ENCODE data around the gene KAT14. TPM values are rescaled to one million over a fixed set of nuclear protein-coding genes. Genes with fewer than 3 reads are reported as not detected.
"Not testable (repeated sequence)": the region's sequence is repeated elsewhere in the genome, so short reads cannot be mapped to it uniquely, and the experiment has no call there.

The KAT14 gene
- total RNA-seq, 1 experiment from 2014 or later, result 83.2 TPM

DNA sequence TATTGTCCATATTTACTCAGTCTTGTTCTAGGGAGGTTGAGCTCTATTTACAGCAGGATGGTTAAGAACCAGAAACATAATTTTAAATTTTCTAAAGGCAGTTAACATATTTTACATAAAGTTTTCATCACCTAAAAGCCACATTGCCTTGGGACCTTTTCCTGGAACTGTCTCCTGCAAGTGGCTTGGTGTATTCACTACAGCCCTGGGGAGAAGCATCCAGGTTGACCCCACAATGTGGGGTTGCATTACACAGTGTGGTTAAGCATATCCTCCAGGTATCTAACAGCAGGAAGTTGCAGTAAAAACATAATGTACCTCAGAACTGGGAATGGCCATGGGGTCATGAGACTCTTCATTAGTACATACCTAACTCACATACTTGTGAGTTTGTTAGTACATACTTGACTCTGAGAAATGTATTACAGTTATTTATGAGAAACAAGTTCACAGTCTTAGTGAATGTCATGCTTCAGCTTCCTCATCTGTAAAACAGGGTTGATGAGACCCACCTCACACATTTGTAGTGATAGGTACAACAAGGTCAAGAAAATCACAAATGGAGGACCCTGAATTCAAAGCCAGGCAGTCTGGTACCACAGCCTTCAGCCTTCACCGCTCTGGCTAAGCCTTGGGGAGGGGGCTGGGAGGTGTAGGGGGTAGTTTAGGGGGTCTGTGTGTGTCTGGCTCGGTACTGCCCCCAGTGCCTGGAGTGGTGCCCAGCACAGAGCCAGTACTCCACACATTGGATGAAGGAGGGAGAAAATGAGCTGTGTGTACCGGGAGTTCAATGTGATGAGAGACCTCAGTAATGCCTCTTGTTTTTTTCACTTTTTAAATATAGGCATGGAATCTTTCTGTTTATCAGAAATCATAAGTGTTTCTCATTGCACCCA is 52.9 kb downstream of the KAT14 start:
- intact Hi-C loops (cut with micrococcal nuclease; ENCODE audit: unreplicated experiment), result loop anchor here (5.0 kb wide), 1 partner anchor 87 kb away; no protein-coding TSS in a partner anchor
- Mint-ChIP-seq H3K9me3 (ENCODE audit: unreplicated experiment) (no peaks in the 10 kb centered on the region), H3K27ac (ENCODE audit: unreplicated experiment) (peak overlapping the region; percentile 65), H3K4me1 (ENCODE audit: low read depth, unreplicated experiment) (peaks cover 10% of the 10 kb centered on the region), H3K36me3 (ENCODE audit: insufficient read depth, unreplicated experiment) (peaks cover 76% of the 10 kb centered on the region), H3K27me3 (ENCODE audit: insufficient read depth, unreplicated experiment) (no peaks in the 10 kb centered on the region), H3K4me3 (ENCODE audit: unreplicated experiment) (no peak overlapping the region)
- Histone ChIP-seq H3K4me3 (ENCODE audit: low read depth, low read length) (no peak overlapping the region), H3K36me3 (ENCODE audit: control insufficient read depth, insufficient read depth, low read length) (peaks cover 11% of the 10 kb centered on the region), H3K27me3 (replicated peaks; ENCODE audit: control insufficient read depth, insufficient read depth, low read length) (no peaks in the 10 kb centered on the region), H3K4me1 (peaks cover 14% of the 10 kb centered on the region), H3K9me3 (no peaks in the 10 kb centered on the region)
- no TSS peak for BruUV-seq (replicated peaks)
- TF ChIP-seq, protein P1, sequence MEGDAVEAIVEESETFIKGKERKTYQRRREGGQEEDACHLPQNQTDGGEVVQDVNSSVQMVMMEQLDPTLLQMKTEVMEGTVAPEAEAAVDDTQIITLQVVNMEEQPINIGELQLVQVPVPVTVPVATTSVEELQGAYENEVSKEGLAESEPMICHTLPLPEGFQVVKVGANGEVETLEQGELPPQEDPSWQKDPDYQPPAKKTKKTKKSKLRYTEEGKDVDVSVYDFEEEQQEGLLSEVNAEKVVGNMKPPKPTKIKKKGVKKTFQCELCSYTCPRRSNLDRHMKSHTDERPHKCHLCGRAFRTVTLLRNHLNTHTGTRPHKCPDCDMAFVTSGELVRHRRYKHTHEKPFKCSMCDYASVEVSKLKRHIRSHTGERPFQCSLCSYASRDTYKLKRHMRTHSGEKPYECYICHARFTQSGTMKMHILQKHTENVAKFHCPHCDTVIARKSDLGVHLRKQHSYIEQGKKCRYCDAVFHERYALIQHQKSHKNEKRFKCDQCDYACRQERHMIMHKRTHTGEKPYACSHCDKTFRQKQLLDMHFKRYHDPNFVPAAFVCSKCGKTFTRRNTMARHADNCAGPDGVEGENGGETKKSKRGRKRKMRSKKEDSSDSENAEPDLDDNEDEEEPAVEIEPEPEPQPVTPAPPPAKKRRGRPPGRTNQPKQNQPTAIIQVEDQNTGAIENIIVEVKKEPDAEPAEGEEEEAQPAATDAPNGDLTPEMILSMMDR (IDR thresholded peaks at IDR 0.05; ENCODE audit: insufficient read depth in 1 of 2, low read depth in 1 of 2, low read length in 1 of 2, severe bottlenecking in 1 of 2, unreplicated experiment in 1 of 2), result no peak
- POLR2A ChIA-PET, result interaction anchor here (0.6 kb wide), 1 partner anchor 308 kb away, joined by 3 read pairs; no protein-coding TSS in a partner anchor
- no peak for DNase-seq
- CTCF ChIA-PET, result interaction anchor here (0.6 kb wide), 1 partner anchor 178 kb away, joined by 3 read pairs; no protein-coding TSS in a partner anchor

DNA sequence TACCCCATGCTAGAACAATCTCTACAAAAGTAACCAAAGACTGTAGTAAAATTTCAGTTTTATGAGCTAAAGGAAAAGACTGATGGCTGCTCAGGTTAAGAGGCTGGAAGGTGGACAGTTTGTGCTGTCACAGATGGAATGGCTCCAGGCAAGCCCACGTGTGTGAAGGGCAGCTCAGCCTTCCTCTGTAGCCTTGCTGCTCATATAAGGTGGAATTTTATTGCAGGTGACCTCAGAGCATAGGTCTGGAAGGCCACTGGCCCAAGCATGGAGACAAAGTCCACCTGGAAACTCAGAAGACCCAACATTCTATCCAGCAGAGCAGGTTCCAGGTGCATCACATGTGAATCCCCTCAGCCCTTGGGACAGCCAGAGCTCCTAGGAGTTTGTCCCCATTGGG is 53.6 kb downstream of the KAT14 start:
- Histone ChIP-seq H3K36me3 (ENCODE audit: control insufficient read depth, insufficient read depth, low read length) (peaks cover 11% of the 10 kb centered on the region), H3K4me3 (ENCODE audit: low read depth, low read length) (no peak overlapping the region), H3K4me1 (peaks cover 14% of the 10 kb centered on the region), H3K27me3 (replicated peaks; ENCODE audit: control insufficient read depth, insufficient read depth, low read length) (no peaks in the 10 kb centered on the region), H3K9me3 (no peaks in the 10 kb centered on the region)
- H3K27me3 Mint-ChIP-seq (ENCODE audit: insufficient read depth, unreplicated experiment), result no peaks in the 10 kb centered on the region
- H3K9me3 Mint-ChIP-seq (ENCODE audit: unreplicated experiment), result no peaks in the 10 kb centered on the region
- peak overlapping the region; percentile 65 for H3K27ac Mint-ChIP-seq (ENCODE audit: unreplicated experiment)
- DNase-seq, result peak; percentile 53 to 74
- peaks cover 10% of the 10 kb centered on the region for H3K4me1 Mint-ChIP-seq (ENCODE audit: low read depth, unreplicated experiment)
- intact Hi-C loops (cut with micrococcal nuclease; ENCODE audit: unreplicated experiment), result loop anchor here (5.0 kb wide), 1 partner anchor 86 kb away; no protein-coding TSS in a partner anchor
- no TSS peak for BruUV-seq (replicated peaks)
- TF ChIP-seq, protein P1 (IDR thresholded peaks at IDR 0.05; ENCODE audit: insufficient read depth in 1 of 2, low read depth in 1 of 2, low read length in 1 of 2, severe bottlenecking in 1 of 2, unreplicated experiment in 1 of 2), result no peak
- CTCF ChIA-PET, result interaction anchor here (0.6 kb wide), 1 partner anchor 178 kb away, joined by 3 read pairs; no protein-coding TSS in a partner anchor
- POLR2A ChIA-PET, result interaction anchor here (0.6 kb wide), 1 partner anchor 308 kb away, joined by 3 read pairs; no protein-coding TSS in a partner anchor
- H3K4me3 Mint-ChIP-seq (ENCODE audit: unreplicated experiment), result no peak overlapping the region
- H3K36me3 Mint-ChIP-seq (ENCODE audit: insufficient read depth, unreplicated experiment), result peaks cover 76% of the 10 kb centered on the region

DNA sequence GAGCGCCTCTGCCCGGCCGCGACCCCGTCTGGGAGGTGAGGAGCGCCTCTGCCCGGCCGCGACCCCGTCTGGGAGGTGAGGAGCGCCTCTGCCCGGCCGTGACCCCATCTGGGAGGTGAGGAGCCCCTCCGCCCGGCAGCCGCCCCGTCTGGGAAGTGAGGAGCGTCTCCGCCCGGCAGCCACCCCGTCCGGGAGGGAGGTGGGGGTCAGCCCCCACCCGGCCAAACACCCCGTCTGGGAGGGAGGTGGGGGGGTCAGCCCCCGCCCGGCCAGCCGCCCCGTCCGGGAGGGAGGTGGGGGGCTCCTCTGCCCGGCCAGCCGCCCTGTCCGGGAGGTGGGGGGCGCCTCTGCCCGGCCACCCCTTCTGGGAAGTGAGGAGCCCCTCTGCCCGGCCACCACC is 56.8 kb downstream of the KAT14 start:
- H3K9me3 Mint-ChIP-seq (ENCODE audit: unreplicated experiment); H3K4me3 ChIP-seq (ENCODE audit: low read depth, low read length); H3K4me3 Mint-ChIP-seq (ENCODE audit: unreplicated experiment); H3K27ac Mint-ChIP-seq (ENCODE audit: unreplicated experiment); BruUV-seq (replicated peaks); H3K27me3 ChIP-seq (replicated peaks; ENCODE audit: control insufficient read depth, insufficient read depth, low read length); H3K9me3 ChIP-seq; POLR2A ChIA-PET; H3K27me3 Mint-ChIP-seq (ENCODE audit: insufficient read depth, unreplicated experiment); H3K4me1 Mint-ChIP-seq (ENCODE audit: low read depth, unreplicated experiment); CTCF ChIA-PET; DNase-seq: not testable (repeated sequence)
- H3K36me3 Mint-ChIP-seq (ENCODE audit: insufficient read depth, unreplicated experiment), result peaks cover 63% of the 10 kb centered on the region
- H3K4me1 ChIP-seq, result peaks cover 14% of the 10 kb centered on the region
- intact Hi-C loops (cut with micrococcal nuclease; ENCODE audit: unreplicated experiment), result loop anchor here (5.0 kb wide), 1 partner anchor 83 kb away; no protein-coding TSS in a partner anchor
- peaks cover 11% of the 10 kb centered on the region for H3K36me3 ChIP-seq (ENCODE audit: control insufficient read depth, insufficient read depth, low read length)

Measured in Caco-2 (cell line).